GM18909 (cell line): ENCODE measurements around the gene ARHGAP30.
A peak's percentile ranks its signal among the peaks of the same experiment; 100 is the strongest.
"Not testable (repeated sequence)": the region's sequence is repeated elsewhere in the genome, so short reads cannot be mapped to it uniquely, and the experiment has no call there.

Experiments
- ATAC-seq: cut with Tn5 transposase; IDR thresholded peaks from one replicate; pipeline ENCODE4 v1.9.1; 2021; ENCODE audit warnings: mild to moderate bottlenecking; ENCODE audit not compliant: unreplicated experiment, poor library complexity

The ARHGAP30 gene, protein sequence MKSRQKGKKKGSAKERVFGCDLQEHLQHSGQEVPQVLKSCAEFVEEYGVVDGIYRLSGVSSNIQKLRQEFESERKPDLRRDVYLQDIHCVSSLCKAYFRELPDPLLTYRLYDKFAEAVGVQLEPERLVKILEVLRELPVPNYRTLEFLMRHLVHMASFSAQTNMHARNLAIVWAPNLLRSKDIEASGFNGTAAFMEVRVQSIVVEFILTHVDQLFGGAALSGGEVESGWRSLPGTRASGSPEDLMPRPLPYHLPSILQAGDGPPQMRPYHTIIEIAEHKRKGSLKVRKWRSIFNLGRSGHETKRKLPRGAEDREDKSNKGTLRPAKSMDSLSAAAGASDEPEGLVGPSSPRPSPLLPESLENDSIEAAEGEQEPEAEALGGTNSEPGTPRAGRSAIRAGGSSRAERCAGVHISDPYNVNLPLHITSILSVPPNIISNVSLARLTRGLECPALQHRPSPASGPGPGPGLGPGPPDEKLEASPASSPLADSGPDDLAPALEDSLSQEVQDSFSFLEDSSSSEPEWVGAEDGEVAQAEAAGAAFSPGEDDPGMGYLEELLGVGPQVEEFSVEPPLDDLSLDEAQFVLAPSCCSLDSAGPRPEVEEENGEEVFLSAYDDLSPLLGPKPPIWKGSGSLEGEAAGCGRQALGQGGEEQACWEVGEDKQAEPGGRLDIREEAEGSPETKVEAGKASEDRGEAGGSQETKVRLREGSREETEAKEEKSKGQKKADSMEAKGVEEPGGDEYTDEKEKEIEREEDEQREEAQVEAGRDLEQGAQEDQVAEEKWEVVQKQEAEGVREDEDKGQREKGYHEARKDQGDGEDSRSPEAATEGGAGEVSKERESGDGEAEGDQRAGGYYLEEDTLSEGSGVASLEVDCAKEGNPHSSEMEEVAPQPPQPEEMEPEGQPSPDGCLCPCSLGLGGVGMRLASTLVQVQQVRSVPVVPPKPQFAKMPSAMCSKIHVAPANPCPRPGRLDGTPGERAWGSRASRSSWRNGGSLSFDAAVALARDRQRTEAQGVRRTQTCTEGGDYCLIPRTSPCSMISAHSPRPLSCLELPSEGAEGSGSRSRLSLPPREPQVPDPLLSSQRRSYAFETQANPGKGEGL

DNA sequence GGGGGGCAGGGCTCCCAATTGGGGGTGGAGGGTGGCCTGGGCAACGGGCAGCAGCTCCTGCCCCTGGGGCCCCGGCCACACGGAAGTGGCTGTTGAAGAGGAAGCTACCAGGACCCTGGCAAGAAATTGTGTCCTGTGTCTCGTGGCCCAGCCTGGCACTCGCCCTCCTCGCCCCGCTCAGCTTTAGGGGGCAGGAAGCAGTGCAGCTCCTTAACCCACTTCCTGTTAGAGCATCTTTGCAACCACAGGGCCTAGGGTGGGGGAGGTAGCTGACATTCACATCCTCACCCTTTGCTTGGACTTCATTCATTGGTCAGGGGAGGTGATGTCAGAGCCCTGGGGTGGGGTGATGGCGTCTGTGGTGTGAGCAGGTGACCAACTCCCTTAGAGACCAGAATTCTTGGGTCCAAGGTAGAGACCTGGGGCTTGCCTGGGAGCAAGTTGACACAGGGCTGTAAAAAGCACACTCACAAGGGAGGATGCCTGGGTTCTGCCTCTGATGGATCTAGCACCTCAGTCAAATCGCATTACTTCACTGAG lies at the start of gene ARHGAP30:
ARHGAP30 (minus strand) TSS at position 161 of the 540 bp plus-strand sequence. CDS start 267 bp downstream, outside the sequence.
- ATAC-seq = peak; percentile 82

DNA sequence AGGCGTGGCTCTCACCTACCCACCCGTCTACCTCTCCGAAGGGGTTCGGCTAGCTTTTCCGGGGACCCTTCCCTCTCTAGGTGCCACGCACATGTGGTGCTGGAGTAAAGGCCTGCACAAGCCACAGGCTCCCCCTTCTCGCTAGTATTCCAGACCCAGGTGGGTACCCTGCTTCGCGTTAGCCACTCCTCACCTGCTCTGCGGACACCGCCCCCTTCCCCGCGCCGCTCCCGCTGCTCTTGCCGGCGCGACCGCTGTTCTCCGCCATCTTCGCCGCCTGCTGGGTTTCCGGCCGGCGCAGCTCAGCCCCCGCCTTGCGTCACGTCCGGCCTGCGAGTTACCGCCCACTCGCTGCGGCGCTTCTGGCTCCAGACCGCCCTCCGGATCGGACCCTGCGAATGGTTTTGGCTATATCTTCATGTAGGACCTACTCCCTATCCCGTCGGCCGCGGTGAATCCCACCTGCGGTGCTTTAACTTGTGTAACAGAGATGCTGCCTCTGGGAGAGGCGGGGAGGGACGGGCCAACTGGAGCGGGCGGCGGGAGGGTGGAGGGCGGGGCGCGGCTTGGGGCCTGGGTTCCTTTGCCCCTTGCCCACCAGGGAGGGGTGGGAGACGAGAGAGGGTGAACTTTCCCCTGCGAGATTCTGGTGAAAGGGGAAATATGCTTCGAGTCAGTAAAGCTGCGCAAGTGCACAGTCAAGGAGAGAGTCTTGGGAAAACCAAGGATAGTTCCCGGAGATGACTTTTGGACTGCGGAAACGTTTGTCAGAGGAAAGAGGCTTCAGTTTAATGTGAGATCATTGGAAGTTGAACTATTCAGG lies 48.3 kb upstream of the ARHGAP30 start, which contains the start of the genes NIT1 and PFDN2:
NIT1 (plus strand) TSS at position 347 of the 823 bp plus-strand sequence; CDS start at position 419, 72 bp downstream.
PFDN2 (minus strand) TSS at position 279 of the 823 bp plus-strand sequence; CDS start at position 268, 11 bp downstream.
- peak; percentile 82 for ATAC-seq

DNA sequence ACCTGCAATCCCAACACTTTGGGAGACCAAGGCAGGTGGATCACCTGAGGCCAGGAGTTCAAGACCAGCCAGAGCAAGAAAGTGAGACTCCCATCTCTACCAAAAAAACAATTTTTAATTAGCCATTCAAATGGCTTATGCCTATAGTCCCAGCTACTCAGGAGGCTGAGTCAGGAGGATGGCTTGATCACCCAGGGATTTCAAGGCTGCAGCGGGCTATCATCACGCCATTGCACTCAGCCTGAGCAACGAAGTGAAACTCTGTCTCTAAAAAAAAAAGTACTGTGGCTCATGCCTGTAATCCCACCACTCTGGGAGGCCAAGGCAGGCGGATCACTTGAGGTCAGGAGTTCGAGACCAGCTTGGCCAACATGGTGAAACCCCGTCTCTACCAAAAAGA lies 46.3 kb upstream of the ARHGAP30 start:
- ATAC-seq = not testable (repeated sequence)

DNA sequence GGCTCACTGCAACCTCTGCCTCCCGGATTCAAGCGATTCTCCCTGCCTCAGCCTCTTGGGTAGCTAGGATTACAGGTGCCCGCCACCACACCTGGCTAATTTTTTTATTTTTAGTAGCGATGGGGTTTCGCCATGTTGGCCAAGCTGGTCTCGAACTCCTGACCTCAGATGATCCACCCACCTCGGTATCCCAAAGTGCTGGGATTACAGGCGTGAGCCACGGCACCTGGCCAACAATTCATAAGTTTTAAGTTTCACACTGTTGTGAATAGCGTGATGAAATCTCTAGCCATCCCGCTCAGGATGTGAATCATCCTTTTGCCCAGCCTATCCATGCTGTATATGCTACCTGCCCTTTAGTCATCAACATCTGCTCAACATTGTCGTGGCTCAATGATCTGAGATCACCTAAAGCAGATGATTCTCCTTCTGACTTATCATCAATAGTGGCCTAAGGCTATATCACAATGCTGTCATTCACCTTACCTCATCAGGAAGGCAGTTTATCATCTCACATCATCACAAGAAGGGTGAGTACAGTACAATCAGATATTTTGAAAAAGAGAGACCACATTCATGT lies 45.5 kb upstream of the ARHGAP30 start:
- ATAC-seq = no peak

DNA sequence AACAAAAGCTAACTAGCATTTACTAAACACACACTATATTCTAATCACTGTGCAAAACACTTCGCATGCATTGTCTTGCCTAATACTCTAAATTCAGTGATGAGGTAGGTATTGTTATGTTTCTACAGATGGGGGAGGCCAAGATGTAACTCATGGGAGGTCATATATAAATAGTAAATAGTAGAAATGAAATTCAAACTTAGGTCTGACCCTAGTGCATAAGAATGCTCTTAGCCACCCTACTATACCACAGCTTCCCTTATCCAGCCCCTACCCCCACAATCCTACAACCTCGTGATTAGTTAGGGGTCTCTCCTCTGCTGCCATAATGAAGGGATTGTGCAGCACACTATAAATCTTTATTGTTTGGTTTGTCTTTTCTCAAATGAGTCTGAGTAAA lies 44.9 kb upstream of the ARHGAP30 start:
- ATAC-seq = no peak

DNA sequence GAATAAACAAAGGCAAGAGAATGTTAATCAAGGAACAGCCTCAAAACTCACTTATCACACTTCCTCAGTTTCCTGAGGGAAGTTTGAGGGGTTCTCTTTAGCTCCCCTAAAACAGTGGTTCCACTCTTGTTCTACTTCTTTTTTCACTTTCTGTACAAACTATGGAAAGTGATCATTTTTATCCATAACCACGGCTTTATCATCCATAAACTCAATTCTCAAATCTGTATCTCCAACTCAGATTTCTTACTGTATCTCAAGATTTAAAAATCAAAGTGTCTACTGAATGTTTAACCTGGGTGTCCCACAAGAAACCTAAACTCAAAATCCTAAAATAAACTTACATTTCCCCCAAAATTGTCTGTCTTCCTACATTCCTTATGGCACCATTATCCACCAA lies 44.2 kb upstream of the ARHGAP30 start:
- ATAC-seq = no peak

DNA sequence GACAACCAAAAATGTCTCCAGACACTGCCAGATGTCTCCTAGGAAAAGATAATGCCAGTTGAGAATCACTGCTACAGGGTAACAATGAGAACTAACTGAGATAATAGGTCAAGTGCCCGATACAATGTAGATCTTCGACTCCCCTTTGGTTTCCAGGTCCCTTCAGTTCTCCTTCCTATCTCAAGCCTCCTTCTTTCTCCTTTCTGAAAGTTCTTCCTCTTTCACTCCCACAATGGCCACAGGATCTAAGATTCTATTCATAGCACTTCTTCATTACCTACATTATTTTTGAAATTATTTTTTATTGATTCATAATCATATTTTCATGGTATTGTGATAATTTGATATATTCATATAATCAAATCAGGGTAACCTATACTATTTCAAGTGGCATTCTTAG lies 41.8 kb upstream of the ARHGAP30 start:
- ATAC-seq = no peak

DNA sequence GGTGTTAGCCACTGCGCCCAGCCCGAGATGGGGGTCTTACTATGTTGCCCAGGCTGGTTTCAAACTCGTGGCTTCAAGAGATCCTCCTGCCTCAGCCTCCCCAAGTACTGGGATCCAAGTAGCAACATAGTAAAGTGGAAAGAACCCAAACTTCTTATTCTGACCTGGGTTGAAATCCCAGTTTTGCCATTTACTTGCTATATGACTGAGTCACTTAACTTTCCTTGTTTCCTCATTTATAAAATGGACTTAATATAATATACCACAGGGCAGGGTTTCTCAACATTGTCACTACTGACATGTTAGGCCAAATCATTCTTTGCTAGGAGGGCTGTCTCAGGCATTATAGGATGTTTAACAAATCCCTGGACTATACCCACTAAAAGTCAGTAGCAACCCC lies 41.4 kb upstream of the ARHGAP30 start:
- no peak for ATAC-seq

DNA sequence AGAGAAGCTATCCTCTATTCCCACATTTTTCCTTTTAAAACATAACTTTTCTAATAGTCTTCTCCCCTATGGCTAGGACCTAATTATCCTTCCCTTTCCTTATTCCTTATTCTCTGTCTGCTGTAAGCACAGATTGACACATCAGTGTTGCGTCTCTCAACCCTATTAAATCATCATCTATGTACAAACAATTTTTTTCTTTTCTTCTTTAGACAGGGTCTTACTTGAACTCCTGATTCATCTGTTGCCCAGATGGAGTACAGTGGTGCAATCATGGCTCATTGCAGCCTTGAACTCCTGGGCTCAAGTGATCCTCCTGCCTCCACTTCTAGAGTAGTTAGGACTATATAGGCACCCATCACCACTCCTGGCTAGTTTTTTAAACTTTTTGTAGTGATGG lies 36.7 kb upstream of the ARHGAP30 start:
- no peak for ATAC-seq

DNA sequence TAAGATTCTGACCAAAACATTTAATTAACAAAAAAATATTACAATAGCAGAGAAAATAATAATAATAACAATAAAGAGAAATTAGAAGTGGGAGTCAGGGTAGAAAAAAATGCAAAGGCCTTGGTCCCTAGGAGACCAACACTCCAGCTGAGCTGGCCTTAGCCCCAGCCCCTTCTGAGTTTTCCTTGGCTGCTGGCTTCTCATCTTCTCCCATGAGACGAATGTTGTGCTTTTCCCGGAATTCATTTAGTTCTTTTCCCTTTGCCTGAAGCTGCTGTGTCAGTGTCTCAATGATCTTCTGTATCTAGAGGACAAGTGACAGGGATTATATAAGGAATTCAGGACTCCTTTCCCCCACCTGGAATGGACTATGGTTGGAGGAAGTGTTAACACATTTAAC lies 30.9 kb upstream of the ARHGAP30 start:
- no peak for ATAC-seq

DNA sequence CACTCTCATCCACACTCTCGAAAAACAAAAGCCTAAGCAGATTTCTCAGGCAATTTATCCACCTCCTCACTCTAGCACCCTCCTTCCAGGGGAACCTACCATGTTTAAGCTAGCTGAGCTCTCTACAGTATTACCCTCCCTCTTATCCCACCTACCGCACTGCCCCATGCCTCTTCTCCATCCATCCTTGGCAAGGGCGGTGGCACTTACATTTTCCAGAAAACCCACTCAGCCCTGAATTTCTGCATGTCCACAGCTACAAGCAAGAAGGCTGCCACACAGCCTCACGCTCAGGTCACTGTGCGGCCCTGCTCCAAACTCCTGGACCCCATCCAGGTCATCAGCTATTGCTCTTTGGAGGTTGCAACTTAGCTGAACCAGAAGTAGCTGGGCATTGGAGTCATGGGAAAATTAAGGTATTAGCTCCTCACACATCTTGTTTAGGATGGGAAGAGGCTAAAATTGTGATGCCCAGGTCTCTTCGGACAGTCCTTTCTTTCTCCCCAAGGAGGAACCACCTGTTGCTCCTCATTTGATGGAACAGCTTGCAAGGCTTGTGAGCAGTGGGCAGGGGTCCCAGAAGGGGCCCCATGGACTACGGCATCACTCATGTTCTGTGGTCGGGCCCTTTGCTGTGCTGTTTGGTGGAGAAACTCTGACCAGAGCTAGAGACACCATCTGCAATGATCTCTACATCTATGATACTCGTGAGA lies 29.6 kb upstream of the ARHGAP30 start:
- ATAC-seq = no peak

DNA sequence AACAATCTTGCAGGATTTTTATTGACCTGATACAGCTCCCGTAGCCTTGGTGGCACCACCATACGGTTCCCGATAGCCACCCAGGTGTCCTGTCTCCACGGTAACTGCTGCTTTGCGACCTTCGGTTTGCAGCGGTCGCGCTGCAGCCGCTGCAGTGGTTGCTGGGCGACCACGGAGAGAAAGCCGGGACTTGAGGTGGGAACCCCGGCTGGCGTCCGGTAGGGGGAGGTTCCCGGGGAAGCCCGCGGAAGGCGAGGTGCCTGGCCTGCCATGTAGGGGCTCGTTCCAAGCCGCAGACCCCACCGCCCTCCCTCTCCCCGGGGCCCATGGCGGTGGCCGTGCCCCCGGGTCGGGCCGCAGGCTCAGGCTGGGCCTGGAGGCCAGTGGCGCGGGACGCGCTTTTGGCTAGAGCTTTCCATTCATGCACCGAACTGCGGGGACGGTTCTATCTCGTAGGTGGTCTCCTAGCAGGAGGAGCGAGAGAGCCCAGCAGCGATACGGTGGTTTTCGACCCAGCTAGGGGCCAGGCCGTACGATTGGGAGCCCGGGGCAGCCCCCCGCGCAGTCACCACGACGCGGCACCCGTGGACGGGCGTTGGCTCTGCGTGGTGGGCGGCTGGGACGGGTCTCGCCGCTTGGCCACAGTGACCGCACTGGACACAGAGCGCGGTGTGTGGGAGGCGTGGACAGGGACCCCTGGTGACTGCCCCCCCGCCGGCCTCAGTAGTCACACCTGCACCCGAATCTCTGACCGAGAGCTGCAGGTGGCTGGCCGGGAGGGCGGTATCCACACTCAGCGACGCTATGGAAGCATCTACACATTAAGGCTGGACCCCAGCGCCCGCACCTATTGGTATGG lies 28.7 kb upstream of the ARHGAP30 start, which contains the start of gene KLHDC9:
KLHDC9 (plus strand) TSS at position 152 of the 859 bp plus-strand sequence; CDS start at position 327, 175 bp downstream.
- ATAC-seq = peak; percentile 70

DNA sequence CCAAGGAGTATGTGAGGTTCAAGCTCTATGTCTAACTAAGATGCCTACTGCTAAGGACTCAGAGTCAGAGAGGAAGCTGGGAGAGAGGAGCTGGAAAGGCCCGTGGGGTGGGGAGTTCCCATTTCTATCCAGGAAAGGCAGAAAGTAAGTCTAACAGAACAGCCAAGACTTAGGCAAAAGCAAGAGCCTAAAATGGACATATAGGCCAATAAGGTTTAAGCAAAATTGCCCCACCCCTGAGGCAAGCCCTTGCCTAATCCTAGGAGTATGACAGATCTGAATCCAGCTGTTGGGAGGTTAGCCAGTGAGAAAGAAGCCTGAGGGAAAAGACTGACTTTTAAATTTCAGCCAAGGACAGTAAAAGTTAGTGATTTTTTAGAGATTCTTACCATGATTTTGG lies 26.8 kb upstream of the ARHGAP30 start:
- ATAC-seq = no peak

DNA sequence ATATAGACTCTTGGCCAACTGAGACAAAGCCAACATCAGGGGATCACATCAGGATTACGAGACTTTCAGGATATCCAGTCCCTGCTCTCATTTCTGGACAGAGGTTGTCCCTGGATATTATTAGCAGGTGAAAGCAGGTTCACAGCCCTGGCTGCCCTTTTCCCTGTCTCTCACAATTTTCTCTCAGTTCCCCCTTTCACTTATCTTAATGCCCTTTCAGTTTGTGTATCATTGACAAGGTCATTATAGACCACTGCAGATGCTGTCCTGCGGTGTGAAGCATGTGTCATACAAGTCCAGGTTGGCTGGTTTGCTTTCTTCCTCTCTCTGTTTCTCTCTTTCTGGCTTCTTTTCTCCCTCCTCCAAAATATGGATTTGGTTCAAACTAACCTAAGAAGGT lies 26.3 kb upstream of the ARHGAP30 start:
- peak; percentile 56 for ATAC-seq

DNA sequence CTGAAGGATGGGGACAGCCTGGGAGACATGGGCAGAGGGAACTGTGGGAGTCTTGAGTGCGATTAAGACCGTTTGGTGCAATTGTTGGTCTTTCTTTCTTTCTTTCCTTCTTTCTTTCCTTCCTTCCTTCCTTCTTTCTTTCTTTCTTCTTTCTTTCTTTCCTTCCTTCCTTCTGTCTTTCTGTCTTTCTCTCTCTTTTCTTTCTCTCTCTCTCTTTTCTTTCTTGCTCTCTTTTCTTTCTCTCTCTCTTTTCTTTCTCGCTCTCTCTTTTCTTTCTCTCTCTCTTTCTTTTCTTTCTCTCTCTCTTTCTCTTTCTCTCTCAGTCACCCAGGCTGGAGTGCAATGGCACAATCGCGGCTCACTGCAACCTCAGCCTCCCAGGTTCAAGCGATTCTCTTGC lies 25.5 kb upstream of the ARHGAP30 start:
- no peak for ATAC-seq

DNA sequence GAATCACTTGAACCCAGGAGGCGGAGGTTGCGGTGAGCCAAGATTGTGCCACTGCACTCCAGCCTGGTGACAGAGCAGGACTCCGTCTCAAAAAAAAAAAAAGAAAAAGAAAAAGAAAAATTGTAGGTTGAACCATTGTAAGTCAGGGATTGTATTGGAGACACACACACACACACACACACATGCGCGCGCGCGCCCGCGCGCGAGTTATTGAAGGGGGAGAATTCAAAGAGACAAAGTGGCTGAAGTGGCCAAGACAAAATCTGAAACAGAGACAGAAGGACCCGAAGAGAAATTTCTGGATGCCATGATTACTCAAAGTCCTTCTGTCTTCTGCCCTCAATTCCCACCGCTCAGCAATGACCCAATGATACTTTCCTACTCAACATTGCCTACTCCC lies 24.8 kb upstream of the ARHGAP30 start:
- no peak for ATAC-seq

DNA sequence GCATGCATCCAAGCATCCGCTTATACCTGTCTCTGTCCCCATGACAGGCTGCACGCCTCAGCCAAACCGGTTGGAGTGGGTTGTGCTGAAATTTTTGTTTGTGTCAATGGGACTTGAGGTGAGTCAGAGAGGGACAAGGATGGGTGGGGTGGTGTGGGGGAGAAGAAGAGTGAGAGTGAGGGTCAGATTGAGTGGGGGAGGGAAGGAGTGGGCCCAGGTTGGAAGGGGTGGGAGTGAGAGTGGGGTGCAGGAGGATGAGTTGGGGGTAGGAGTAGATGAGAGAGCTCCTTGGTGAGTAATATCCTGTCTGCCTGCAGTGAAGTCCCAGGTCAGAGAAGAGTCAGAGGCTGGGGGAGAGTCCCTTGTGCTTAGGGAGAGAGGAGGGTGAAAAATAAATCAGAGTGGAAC lies 22.9 kb upstream of the ARHGAP30 start:
- ATAC-seq = no peak
